ENCODE results near the gene DGCR6L.
"Not testable (repeated sequence)": the region's sequence is repeated elsewhere in the genome, so short reads cannot be mapped to it uniquely, and the experiment has no call there.

DGCR6L gene

GRCh38 chr22:20354238-20354975 lies 34.5 kb upstream of the DGCR6L start:
- no peaks in the 10 kb centered on the region for H3K79me2 ChIP-seq (ENCODE audit: insufficient read depth, low read length)
- ATAC-seq (ENCODE audit: insufficient read depth, low read depth) (no peak), DNase-seq (no peak)
- H3K4me3 ChIP-seq (ENCODE audit: low read depth in 1 of 2, low read length in 2 of 2): no peak overlapping the region
- H4K20me1 ChIP-seq (ENCODE audit: insufficient read depth, low read length): no peaks in the 10 kb centered on the region
- no peaks in the 10 kb centered on the region for H3K4me1 ChIP-seq (ENCODE audit: insufficient read depth, low read length)
- H3K9ac ChIP-seq (ENCODE audit: low read depth, low read length): no peak overlapping the region
- H3K9me3 ChIP-seq (ENCODE audit: insufficient read depth, low read length, severe bottlenecking): peaks cover 4% of the 10 kb centered on the region
- no peak overlapping the region for H3K4me2 ChIP-seq (ENCODE audit: insufficient read depth, low read length)
- no peak overlapping the region for H2AFZ ChIP-seq (ENCODE audit: low read depth, low read length)
- no peak overlapping the region for H3K27ac ChIP-seq (ENCODE audit: low read length)
- TF ChIP-seq CTCF (IDR thresholded peaks at IDR 0.05; ENCODE audit: borderline replicate concordance, extremely low read depth, low read length, poor library complexity, severe bottlenecking) (no peak), EZH2 (IDR thresholded peaks at IDR 0.05; ENCODE audit: borderline replicate concordance, low read depth, low read length, severe bottlenecking) (no peak)
- H3K36me3 ChIP-seq (ENCODE audit: insufficient read depth, low read length): no peaks in the 10 kb centered on the region
- H3K27me3 ChIP-seq (ENCODE audit: insufficient read depth, low read length, poor library complexity): no peaks in the 10 kb centered on the region

GRCh38 chr22:20352536-20352935 lies 32.7 kb upstream of the DGCR6L start:
- H3K27ac ChIP-seq (ENCODE audit: low read length); H3K4me3 ChIP-seq (ENCODE audit: low read depth in 1 of 2, low read length in 2 of 2); DNase-seq; H3K27me3 ChIP-seq (ENCODE audit: insufficient read depth, low read length, poor library complexity); H3K79me2 ChIP-seq (ENCODE audit: insufficient read depth, low read length); H3K9me3 ChIP-seq (ENCODE audit: insufficient read depth, low read length, severe bottlenecking); H4K20me1 ChIP-seq (ENCODE audit: insufficient read depth, low read length); H3K9ac ChIP-seq (ENCODE audit: low read depth, low read length); H2AFZ ChIP-seq (ENCODE audit: low read depth, low read length); ATAC-seq (ENCODE audit: insufficient read depth, low read depth); H3K36me3 ChIP-seq (ENCODE audit: insufficient read depth, low read length); H3K4me2 ChIP-seq (ENCODE audit: insufficient read depth, low read length); H3K4me1 ChIP-seq (ENCODE audit: insufficient read depth, low read length): not testable (repeated sequence)

GRCh38 chr22:20346553-20346952 lies 26.7 kb upstream of the DGCR6L start:
- not testable (repeated sequence) for H3K27ac ChIP-seq (ENCODE audit: low read length); H3K4me3 ChIP-seq (ENCODE audit: low read depth in 1 of 2, low read length in 2 of 2); H3K9ac ChIP-seq (ENCODE audit: low read depth, low read length); H3K4me2 ChIP-seq (ENCODE audit: insufficient read depth, low read length); ATAC-seq (ENCODE audit: insufficient read depth, low read depth); H3K9me3 ChIP-seq (ENCODE audit: insufficient read depth, low read length, severe bottlenecking); DNase-seq; H4K20me1 ChIP-seq (ENCODE audit: insufficient read depth, low read length); H3K36me3 ChIP-seq (ENCODE audit: insufficient read depth, low read length); H3K4me1 ChIP-seq (ENCODE audit: insufficient read depth, low read length); H3K79me2 ChIP-seq (ENCODE audit: insufficient read depth, low read length); H2AFZ ChIP-seq (ENCODE audit: low read depth, low read length); H3K27me3 ChIP-seq (ENCODE audit: insufficient read depth, low read length, poor library complexity)

- not testable (repeated sequence) for H3K9ac ChIP-seq (ENCODE audit: low read depth, low read length); H4K20me1 ChIP-seq (ENCODE audit: insufficient read depth, low read length); DNase-seq; H3K9me3 ChIP-seq (ENCODE audit: insufficient read depth, low read length, severe bottlenecking); ATAC-seq (ENCODE audit: insufficient read depth, low read depth); H3K27me3 ChIP-seq (ENCODE audit: insufficient read depth, low read length, poor library complexity); H3K4me2 ChIP-seq (ENCODE audit: insufficient read depth, low read length); H3K4me1 ChIP-seq (ENCODE audit: insufficient read depth, low read length); H2AFZ ChIP-seq (ENCODE audit: low read depth, low read length); H3K79me2 ChIP-seq (ENCODE audit: insufficient read depth, low read length); H3K36me3 ChIP-seq (ENCODE audit: insufficient read depth, low read length); H3K4me3 ChIP-seq (ENCODE audit: low read depth in 1 of 2, low read length in 2 of 2); H3K27ac ChIP-seq (ENCODE audit: low read length)
Measured at GRCh38 chr22:20338291-20338690, 18.4 kb upstream of the DGCR6L start.

GRCh38 chr22:20337807-20338206 lies 17.9 kb upstream of the DGCR6L start:
- H3K9ac ChIP-seq (ENCODE audit: low read depth, low read length); ATAC-seq (ENCODE audit: insufficient read depth, low read depth): not testable (repeated sequence)

GRCh38 chr22:20336561-20336960 lies 16.7 kb upstream of the DGCR6L start:
- H2AFZ ChIP-seq (ENCODE audit: low read depth, low read length); DNase-seq; ATAC-seq (ENCODE audit: insufficient read depth, low read depth); H3K79me2 ChIP-seq (ENCODE audit: insufficient read depth, low read length); H4K20me1 ChIP-seq (ENCODE audit: insufficient read depth, low read length); H3K4me2 ChIP-seq (ENCODE audit: insufficient read depth, low read length); H3K27ac ChIP-seq (ENCODE audit: low read length); H3K9me3 ChIP-seq (ENCODE audit: insufficient read depth, low read length, severe bottlenecking); H3K27me3 ChIP-seq (ENCODE audit: insufficient read depth, low read length, poor library complexity); H3K36me3 ChIP-seq (ENCODE audit: insufficient read depth, low read length); H3K9ac ChIP-seq (ENCODE audit: low read depth, low read length); H3K4me1 ChIP-seq (ENCODE audit: insufficient read depth, low read length); H3K4me3 ChIP-seq (ENCODE audit: low read depth in 1 of 2, low read length in 2 of 2): not testable (repeated sequence)

More at GRCh38 chr22:20337807-20338206, 17.9 kb upstream of the DGCR6L start:
- DNase-seq; H4K20me1 ChIP-seq (ENCODE audit: insufficient read depth, low read length); H3K9me3 ChIP-seq (ENCODE audit: insufficient read depth, low read length, severe bottlenecking); H3K4me3 ChIP-seq (ENCODE audit: low read depth in 1 of 2, low read length in 2 of 2); H3K27ac ChIP-seq (ENCODE audit: low read length); H3K27me3 ChIP-seq (ENCODE audit: insufficient read depth, low read length, poor library complexity); H2AFZ ChIP-seq (ENCODE audit: low read depth, low read length); H3K36me3 ChIP-seq (ENCODE audit: insufficient read depth, low read length); H3K4me2 ChIP-seq (ENCODE audit: insufficient read depth, low read length); H3K79me2 ChIP-seq (ENCODE audit: insufficient read depth, low read length); H3K4me1 ChIP-seq (ENCODE audit: insufficient read depth, low read length): not testable (repeated sequence)

GRCh38 chr22:20328569-20328930 lies 8.7 kb upstream of the DGCR6L start:
- H3K36me3 ChIP-seq (ENCODE audit: insufficient read depth, low read length); H3K79me2 ChIP-seq (ENCODE audit: insufficient read depth, low read length); H3K9ac ChIP-seq (ENCODE audit: low read depth, low read length); DNase-seq; H3K27me3 ChIP-seq (ENCODE audit: insufficient read depth, low read length, poor library complexity); H4K20me1 ChIP-seq (ENCODE audit: insufficient read depth, low read length); H3K4me1 ChIP-seq (ENCODE audit: insufficient read depth, low read length); H3K27ac ChIP-seq (ENCODE audit: low read length); H3K9me3 ChIP-seq (ENCODE audit: insufficient read depth, low read length, severe bottlenecking): not testable (repeated sequence)
- Histone ChIP-seq H3K4me3 (ENCODE audit: low read depth in 1 of 2, low read length in 2 of 2) (peak overlapping the region in 1 of 2 experiments; percentile 30; a peak in 1 of 4 replicates), H3K4me2 (ENCODE audit: insufficient read depth, low read length) (peak overlapping the region; percentile 63), H2AFZ (ENCODE audit: low read depth, low read length) (peak overlapping the region; percentile 33; the same call in 1 of the 2 replicates)
- 0 out of 3 replicates have a peak, but pooled peaks have one; percentile 22 for ATAC-seq (ENCODE audit: insufficient read depth, low read depth)
